Mesenchymal stem cell (in vitro differentiated cells and primary cell): ENCODE results near the gene OR10G3.

Experiments used
- DNase-seq: peaks from one replicate; pipeline ENCODE4 v3.0.0-alpha.2; 2013
- H2AFZ ChIP-seq: one replicate; pipeline ENCODE4 v1.6.1; 2013; ENCODE audit warnings: low read depth, mild to moderate bottlenecking, control low read depth, inconsistent platforms, low read length, moderate library complexity
- H2AK5ac ChIP-seq: 2 replicates; pipeline ENCODE4 v1.6.1; 2013; ENCODE audit warnings: low read length, moderate library complexity, mild to moderate bottlenecking, inconsistent platforms; ENCODE audit not compliant: severe bottlenecking
- H2BK120ac ChIP-seq: one replicate; pipeline ENCODE4 v1.6.1; 2013; ENCODE audit warnings: low read depth, mild to moderate bottlenecking, inconsistent platforms, low read length, moderate library complexity
- H2BK12ac ChIP-seq, 2 experiments: one replicate each; pipeline ENCODE4 v1.6.1; 2013; ENCODE audit warnings: inconsistent platforms in 2 of 2, low read length in 2 of 2, mild to moderate bottlenecking in 2 of 2, moderate library complexity in 2 of 2, control low read depth in 1 of 2
- H2BK15ac ChIP-seq: one replicate; pipeline ENCODE4 v1.6.1; 2013; ENCODE audit warnings: mild to moderate bottlenecking, low read depth, inconsistent platforms; ENCODE audit not compliant: poor library complexity, severe bottlenecking
- H2BK5ac ChIP-seq: 2 replicates; pipeline ENCODE4 v1.6.1; 2013; ENCODE audit warnings: low read depth, mild to moderate bottlenecking, low read length, control low read depth, inconsistent platforms; ENCODE audit not compliant: poor library complexity, severe bottlenecking
- H3K14ac ChIP-seq, 2 experiments: one replicate each; pipeline ENCODE4 v1.6.1; 2013; ENCODE audit warnings: inconsistent platforms in 2 of 2, low read length in 2 of 2, control low read depth in 1 of 2, mild to moderate bottlenecking in 1 of 2, moderate library complexity in 1 of 2
- H3K18ac ChIP-seq, 2 experiments: one replicate each; pipeline ENCODE4 v1.6.1; 2013; ENCODE audit warnings: inconsistent platforms in 2 of 2, low read length in 2 of 2, control low read depth in 1 of 2, low read depth in 1 of 2, mild to moderate bottlenecking in 1 of 2
- H3K23ac ChIP-seq, 2 experiments: one replicate each; pipeline ENCODE4 v1.6.1; 2013; ENCODE audit warnings: inconsistent platforms in 2 of 2, low read length in 2 of 2, mild to moderate bottlenecking in 2 of 2, moderate library complexity in 2 of 2, control low read depth in 1 of 2
- H3K27ac ChIP-seq: 2 replicates; pipeline ENCODE4 v1.5.1; 2013; ENCODE audit warnings: mild to moderate bottlenecking, moderate library complexity, low read length, control low read depth, inconsistent platforms; ENCODE audit not compliant: poor library complexity, severe bottlenecking
- H3K27me3 ChIP-seq, 2 experiments: 2 replicates each; pipeline versions ENCODE4 v1.6.1 to v1.7.0; 2013; ENCODE audit warnings: low read length in 2 of 2, mild to moderate bottlenecking in 2 of 2, moderate library complexity in 2 of 2, control low read depth in 1 of 2, inconsistent platforms in 1 of 2; ENCODE audit not compliant: control insufficient read depth in 1 of 2, insufficient read depth in 1 of 2
- H3K36me3 ChIP-seq, 2 experiments: 2 replicates each; pipeline versions ENCODE4 v1.6.1 to v1.7.0; 2013; ENCODE audit warnings: low read length in 2 of 2, control low read depth in 1 of 2, inconsistent platforms in 1 of 2, low read depth in 1 of 2, mild to moderate bottlenecking in 1 of 2; ENCODE audit not compliant: insufficient read depth in 2 of 2, control insufficient read depth in 1 of 2
- H3K4ac ChIP-seq, 2 experiments: one replicate each; pipeline ENCODE4 v1.6.1; 2013; ENCODE audit warnings: inconsistent platforms in 2 of 2, low read length in 2 of 2, mild to moderate bottlenecking in 2 of 2, moderate library complexity in 2 of 2, control low read depth in 1 of 2, low read depth in 1 of 2
- H3K4me1 ChIP-seq: 2 replicates; pipeline ENCODE4 v1.6.1; 2013; ENCODE audit warnings: low read depth, low read length, control low read depth; ENCODE audit not compliant: control insufficient read depth, insufficient read depth
- H3K4me2 ChIP-seq: 2 replicates; pipeline ENCODE4 v1.6.1; 2013; ENCODE audit warnings: low read length, mild to moderate bottlenecking, inconsistent platforms; ENCODE audit not compliant: poor library complexity, severe bottlenecking
- H3K4me3 ChIP-seq, 2 experiments: 2 replicates each; pipeline versions ENCODE4 v1.5.1 to v1.7.0; 2013; ENCODE audit warnings: low read length in 2 of 2, mild to moderate bottlenecking in 2 of 2, control low read depth in 1 of 2, low read depth in 1 of 2; ENCODE audit not compliant: insufficient read depth in 1 of 2
- H3K79me1 ChIP-seq: replicated peaks from 2 replicates; pipeline ENCODE4 v1.6.1; 2013; ENCODE audit warnings: mild to moderate bottlenecking, control low read depth, low read length, inconsistent platforms; ENCODE audit not compliant: poor library complexity, severe bottlenecking
- H3K9ac ChIP-seq: 2 replicates; pipeline ENCODE4 v1.7.0; 2013; ENCODE audit warnings: mild to moderate bottlenecking, low read length, moderate library complexity
- H3K9me3 ChIP-seq: 2 replicates; pipeline ENCODE4 v1.7.0; 2013; ENCODE audit warnings: mild to moderate bottlenecking, low read length; ENCODE audit not compliant: control insufficient read depth
- H4K8ac ChIP-seq: one replicate; pipeline ENCODE4 v1.6.1; 2013; ENCODE audit warnings: inconsistent platforms, mild to moderate bottlenecking, low read length, moderate library complexity
- H4K91ac ChIP-seq: one replicate; pipeline ENCODE4 v1.6.1; 2013; ENCODE audit warnings: mild to moderate bottlenecking, low read length, inconsistent platforms
- WGBS: methylation state at CpG from one replicate; pipeline ENCODE4 v1.1.7; 2013; ENCODE audit warnings: mixed read lengths; 5-methylcytosine and 5-hydroxymethylcytosine counted together

OR10G3 gene

GRCh38 chr14:21523203-21523602 is 56.7 kb downstream of the OR10G3 start:
- WGBS: 92% methylated on average over 7 of the region's 7 CpGs
- Histone ChIP-seq H2BK12ac (no peak overlapping the region), H3K36me3 (peaks cover 0 to 30% of the 10 kb centered on the region in 2 experiments)

GRCh38 chr14:21521501-21521900 is 58.4 kb downstream of the OR10G3 start:
- H3K14ac ChIP-seq: no peak overlapping the region
- H2AFZ ChIP-seq: no peak overlapping the region
- no peak overlapping the region for H2BK120ac ChIP-seq
- H3K4me1 ChIP-seq: peaks cover 22% of the 10 kb centered on the region
- H3K18ac ChIP-seq: no peak overlapping the region
- H2BK15ac ChIP-seq: no peak overlapping the region
- H2BK12ac ChIP-seq: no peak overlapping the region
- H3K4me3 ChIP-seq: no peak overlapping the region
- H2AK5ac ChIP-seq: no peak overlapping the region
- H3K4me2 ChIP-seq: no peak overlapping the region
- H3K9ac ChIP-seq: no peak overlapping the region
- H3K9me3 ChIP-seq: no peaks in the 10 kb centered on the region
- H3K23ac ChIP-seq: no peak overlapping the region
- DNase-seq: peak; percentile 40
- no peak overlapping the region for H4K91ac ChIP-seq
- 58% methylated on average over 2 of the region's 2 CpGs for WGBS
- peaks cover 37% of the 10 kb centered on the region for H3K79me1 ChIP-seq
- H3K4ac ChIP-seq: no peak overlapping the region
- no peaks in the 10 kb centered on the region for H3K27me3 ChIP-seq
- no peak overlapping the region for H2BK5ac ChIP-seq
- H3K27ac ChIP-seq: no peak overlapping the region
- H4K8ac ChIP-seq: no peak overlapping the region
- H3K36me3 ChIP-seq: peaks cover 0 to 30% of the 10 kb centered on the region in 2 experiments

More at GRCh38 chr14:21523203-21523602, 56.7 kb downstream of the OR10G3 start:
- H2AFZ ChIP-seq: no peak overlapping the region
- no peak overlapping the region for H3K9ac ChIP-seq
- peaks cover 37% of the 10 kb centered on the region for H3K79me1 ChIP-seq
- H2BK5ac ChIP-seq: no peak overlapping the region
- no peak overlapping the region for H2BK120ac ChIP-seq
- no peak overlapping the region for H3K14ac ChIP-seq
- no peak overlapping the region for H2BK15ac ChIP-seq
- peaks cover 24% of the 10 kb centered on the region for H3K4me1 ChIP-seq
- H3K4ac ChIP-seq: no peak overlapping the region
- H4K91ac ChIP-seq: no peak overlapping the region
- no peak overlapping the region for H2AK5ac ChIP-seq
- H3K27ac ChIP-seq: no peak overlapping the region
- DNase-seq: no peak
- no peak overlapping the region for H3K4me3 ChIP-seq
- H3K18ac ChIP-seq: no peak overlapping the region
- no peak overlapping the region for H3K23ac ChIP-seq
- H3K9me3 ChIP-seq: no peaks in the 10 kb centered on the region
- peaks cover 0 to 11% of the 10 kb centered on the region in 2 experiments for H3K27me3 ChIP-seq
- H3K4me2 ChIP-seq: no peak overlapping the region
- no peak overlapping the region for H4K8ac ChIP-seq

GRCh38 chr14:21520767-21521166 is 59.1 kb downstream of the OR10G3 start:
- Histone ChIP-seq H3K4me1 (peaks cover 22% of the 10 kb centered on the region), H4K91ac (no peak overlapping the region), H4K8ac (no peak overlapping the region), H3K4me3 (no peak overlapping the region), H3K4me2 (no peak overlapping the region), H2AK5ac (no peak overlapping the region), H3K9me3 (no peaks in the 10 kb centered on the region), H2BK5ac (no peak overlapping the region), H3K18ac (no peak overlapping the region), H3K27ac (no peak overlapping the region), H2AFZ (no peak overlapping the region), H2BK15ac (no peak overlapping the region), H3K14ac (no peak overlapping the region), H3K79me1 (peaks cover 37% of the 10 kb centered on the region), H2BK120ac (no peak overlapping the region), H3K23ac (no peak overlapping the region), H2BK12ac (no peak overlapping the region), H3K9ac (no peak overlapping the region), H3K4ac (no peak overlapping the region), H3K27me3 (no peaks in the 10 kb centered on the region), H3K36me3 (peaks cover 0 to 30% of the 10 kb centered on the region in 2 experiments)
- no peak for DNase-seq
- 91% methylated on average over 1 of the region's 1 CpG for WGBS

- peaks cover 20% of the 10 kb centered on the region for H3K79me1 ChIP-seq
- DNase-seq: no peak
- no peak overlapping the region for H3K27ac ChIP-seq
- H3K23ac ChIP-seq: no peak overlapping the region
- peaks cover 0 to 15% of the 10 kb centered on the region in 2 experiments for H3K36me3 ChIP-seq
- H3K9ac ChIP-seq: no peak overlapping the region
- H2BK15ac ChIP-seq: no peak overlapping the region
- no peak overlapping the region for H3K14ac ChIP-seq
- H3K27me3 ChIP-seq: no peaks in the 10 kb centered on the region
- no peak overlapping the region for H2AK5ac ChIP-seq
- no peak overlapping the region for H4K8ac ChIP-seq
- no peak overlapping the region for H3K18ac ChIP-seq
- no peak overlapping the region for H2BK5ac ChIP-seq
- H3K4me3 ChIP-seq: no peak overlapping the region
- H2AFZ ChIP-seq: no peak overlapping the region
- H3K4ac ChIP-seq: no peak overlapping the region
- 92% methylated on average over 2 of the region's 2 CpGs for WGBS
- no peak overlapping the region for H4K91ac ChIP-seq
- H2BK120ac ChIP-seq: no peak overlapping the region
- H3K4me2 ChIP-seq: no peak overlapping the region
- no peaks in the 10 kb centered on the region for H3K9me3 ChIP-seq
- H3K4me1 ChIP-seq: peaks cover 6% of the 10 kb centered on the region
- H2BK12ac ChIP-seq: no peak overlapping the region
These were observed 61.2 kb downstream of the OR10G3 start for GRCh38 chr14:21518725-21519124.
